IPS DF 19.7 (cell line): ENCODE results near the gene PLCL1.
"Not testable (repeated sequence)": the region's sequence is repeated elsewhere in the genome, so short reads cannot be mapped to it uniquely, and the experiment has no call there.

Source experiments
- DNase-seq: peaks from one replicate; pipeline ENCODE4 v3.0.0-alpha.2; 2013; ENCODE audit warnings: low read depth, low spot score

PLCL1 gene

GRCh38 chr2:198177040-198177439 lies 372.6 kb downstream of the PLCL1 start:
- no peak for DNase-seq

GRCh38 chr2:198178766-198179165 lies 374.4 kb downstream of the PLCL1 start:
- no peak for DNase-seq

DNA sequence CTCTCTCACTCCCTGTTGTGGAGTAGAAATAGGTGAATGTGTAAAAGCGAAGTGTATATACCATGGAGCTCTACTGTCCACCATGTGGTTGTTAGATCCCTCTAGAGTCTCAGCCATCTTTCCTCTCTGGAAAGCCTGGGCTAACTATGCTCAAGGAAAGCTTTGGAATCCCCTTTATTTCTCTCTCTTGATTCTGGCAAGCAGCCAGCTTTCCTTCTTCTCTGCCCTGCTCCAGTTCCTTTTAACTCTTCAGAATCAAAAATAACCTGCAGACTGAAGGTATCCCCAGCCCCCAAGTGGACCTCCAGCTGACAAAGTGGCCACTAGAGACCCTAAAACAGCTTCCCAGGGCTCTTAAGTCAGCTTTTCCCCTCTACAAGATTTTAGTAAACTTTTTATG lies 381.9 kb downstream of the PLCL1 start:
- no peak for DNase-seq

GRCh38 chr2:198187841-198188240 lies 383.4 kb downstream of the PLCL1 start:
- no peak for DNase-seq

- DNase-seq, result no peak
Observed at GRCh38 chr2:198188982-198189381, 384.6 kb downstream of the PLCL1 start.

DNA sequence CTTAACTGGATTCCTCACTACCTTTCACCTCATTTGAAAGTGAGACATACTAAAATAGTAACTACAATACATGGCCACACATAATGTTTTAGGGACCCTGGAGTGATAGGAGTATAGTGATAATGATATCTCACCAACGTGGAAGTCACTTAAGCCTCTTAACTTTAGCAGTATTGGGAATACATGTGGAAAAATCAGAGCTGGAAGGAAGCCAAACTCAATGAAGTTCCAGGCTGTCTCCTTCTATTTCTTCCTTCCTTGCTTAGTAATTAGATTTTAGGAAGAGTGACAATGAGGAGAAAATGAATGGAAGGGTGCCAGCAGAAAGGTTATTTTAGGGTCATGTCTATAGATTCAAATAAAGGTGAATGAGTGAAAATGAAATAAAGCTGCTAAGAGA lies 387.3 kb downstream of the PLCL1 start:
- no peak for DNase-seq

- DNase-seq, result not testable (repeated sequence)
Observed at GRCh38 chr2:198196556-198196955, 392.2 kb downstream of the PLCL1 start.
